Activated CD8-positive, alpha-beta memory T cell treated with anti-CD3 and anti-CD28 coated beads, Interleukin-2, amount 50 U/mL, for 1 hour (primary cell): Measurements from ENCODE around the gene PFN1.
"Not testable (repeated sequence)": the region's sequence is repeated elsewhere in the genome, so short reads cannot be mapped to it uniquely, and the experiment has no call there.

Source experiments
- DNase-seq: peaks from one replicate; pipeline ENCODE4 v3.0.0-alpha.2; 2020; ENCODE audit errors: extremely low read depth

PFN1 gene

GRCh38 chr17:4945176-4945943, 3.0 kb downstream of the PFN1 start:
- DNase-seq = no peak

- DNase-seq = no peak
Observed at GRCh38 chr17:4944554-4945175, 3.7 kb downstream of the PFN1 start.

DNA sequence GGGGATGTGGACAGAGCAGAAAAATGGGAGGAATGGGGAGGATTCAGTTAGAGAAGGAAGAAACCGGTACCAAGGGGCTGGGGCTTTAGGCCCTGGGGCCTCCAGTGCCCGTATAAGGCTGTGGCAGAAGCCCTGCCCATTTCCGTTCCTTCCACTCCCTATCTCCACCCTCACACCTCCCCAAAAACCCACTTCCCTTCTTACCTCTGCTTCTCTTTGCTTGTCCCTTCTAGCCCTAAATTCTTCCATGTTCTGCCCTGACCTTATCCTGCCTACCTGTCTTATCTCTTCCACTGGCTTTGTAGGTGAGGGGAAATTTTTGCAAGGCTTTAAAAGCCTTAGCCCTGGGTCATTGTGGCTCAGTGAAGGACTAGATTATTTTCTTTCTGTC, 4.2 kb downstream of the PFN1 start:
- DNase-seq = no peak

GRCh38 chr17:4942760-4943508, 5.4 kb downstream of the PFN1 start:
- DNase-seq = no peak

DNA sequence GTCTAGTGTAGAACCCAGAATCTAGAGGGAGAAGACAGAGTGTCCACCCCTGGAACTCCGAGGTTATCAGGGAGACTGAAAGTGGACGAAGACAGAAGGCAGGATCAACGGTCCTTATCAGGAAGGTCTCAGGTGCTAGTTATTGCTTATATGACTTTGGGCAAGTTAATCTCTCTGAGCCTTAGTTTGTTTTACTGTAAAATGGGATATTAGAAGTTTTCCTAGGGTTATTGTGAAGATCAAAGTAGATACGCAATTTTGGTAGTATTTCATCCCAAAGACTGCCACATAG, 7.1 kb downstream of the PFN1 start:
- DNase-seq = no peak

DNA sequence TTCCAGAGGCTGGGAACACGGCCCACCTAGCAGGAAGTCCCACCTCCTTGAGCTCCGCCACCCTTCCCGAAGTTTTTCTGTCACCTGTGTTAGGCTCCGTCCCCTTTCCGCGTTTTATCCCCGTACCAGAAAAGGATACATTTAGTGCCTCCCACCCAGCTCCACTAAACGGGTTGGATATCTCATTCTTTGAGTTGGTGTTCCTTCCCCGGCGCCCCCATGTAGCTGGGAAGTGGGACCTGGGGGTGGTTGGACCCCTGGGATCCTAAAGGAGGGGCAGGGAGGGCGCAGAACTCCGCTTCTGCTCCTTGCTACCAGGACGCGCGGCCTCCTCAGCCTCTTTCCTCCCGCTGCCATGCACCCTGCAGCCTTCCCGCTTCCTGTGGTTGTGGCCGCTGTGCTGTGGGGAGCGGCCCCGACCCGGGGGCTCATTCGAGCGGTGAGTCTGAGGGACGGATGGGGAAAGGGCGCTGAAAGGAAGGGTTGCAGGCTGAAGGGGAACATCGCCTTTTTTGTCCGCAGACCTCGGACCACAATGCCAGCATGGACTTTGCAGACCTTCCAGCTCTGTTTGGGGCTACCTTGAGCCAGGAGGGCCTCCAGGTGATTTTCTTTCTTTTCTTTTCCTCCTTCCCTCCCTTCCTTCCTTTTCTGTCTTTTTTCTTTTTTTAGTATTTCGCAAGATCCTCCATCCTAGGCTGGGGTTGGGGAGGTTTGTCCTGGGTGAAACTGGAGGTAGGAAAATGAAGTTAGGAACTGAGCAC, 7.6 kb downstream of the PFN1 start:
- no peak for DNase-seq

DNA sequence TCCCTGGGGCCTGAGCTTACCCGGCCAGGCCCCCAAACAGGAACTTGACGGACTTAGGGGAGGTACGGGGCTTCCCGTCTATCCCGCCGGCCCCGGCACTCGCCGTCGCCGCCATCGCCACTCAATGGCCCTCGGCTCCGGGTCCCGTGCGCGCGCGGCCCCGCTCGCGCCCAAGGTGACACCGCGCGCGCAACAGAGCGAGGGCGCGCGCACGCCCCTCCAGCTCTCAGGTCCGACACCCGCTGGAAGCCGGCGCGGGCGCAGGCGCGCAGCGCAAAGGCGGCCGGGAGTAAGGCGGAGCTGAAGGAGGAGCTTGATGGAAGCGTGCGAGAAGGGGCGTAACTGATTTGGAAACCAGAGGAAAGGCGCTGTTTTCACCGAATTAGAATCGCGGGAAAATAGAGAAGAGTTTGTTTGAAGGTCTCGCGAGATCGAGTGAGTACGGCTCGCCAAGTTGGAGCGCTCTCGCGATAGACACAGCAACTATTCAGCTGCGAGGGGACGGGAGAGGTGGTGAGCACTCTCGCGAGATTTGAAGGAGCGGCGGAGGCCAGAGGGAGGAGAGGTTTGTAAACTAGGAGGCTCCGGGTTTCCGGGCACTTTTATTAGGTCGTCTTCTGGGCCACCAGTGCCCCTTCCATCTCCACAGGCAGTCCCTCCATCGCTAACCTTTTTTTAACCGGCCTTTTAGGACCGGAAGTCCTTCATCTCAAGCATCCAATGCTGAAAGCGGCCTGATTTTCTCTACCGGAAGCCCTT, 8.4 kb downstream of the PFN1 start, which contains the start of the genes RNF167 and SLC25A11:
RNF167 (plus strand) TSS at position 473 of the 759 bp plus-strand sequence. CDS start 642 bp downstream, outside the sequence.
SLC25A11 (minus strand) TSS at position 251 of the 759 bp plus-strand sequence; CDS start at position 115, 136 bp downstream.
- peak; percentile 95 for DNase-seq

DNA sequence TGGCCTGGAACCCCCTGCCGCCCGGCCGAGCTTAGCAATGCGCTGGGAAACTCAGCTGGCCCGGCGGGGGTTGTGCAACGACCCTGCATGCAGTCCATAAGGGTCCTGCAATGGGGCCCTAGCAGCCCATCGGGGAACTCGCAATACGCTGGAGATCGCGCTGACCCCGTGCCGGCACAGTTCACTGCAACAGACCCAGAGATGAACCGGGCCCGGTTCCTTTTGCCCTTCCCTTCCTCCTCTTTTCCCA, 8.9 kb downstream of the PFN1 start:
- DNase-seq = no peak

- DNase-seq = no peak
Observed at GRCh38 chr17:4938688-4939545, 9.4 kb downstream of the PFN1 start.

DNA sequence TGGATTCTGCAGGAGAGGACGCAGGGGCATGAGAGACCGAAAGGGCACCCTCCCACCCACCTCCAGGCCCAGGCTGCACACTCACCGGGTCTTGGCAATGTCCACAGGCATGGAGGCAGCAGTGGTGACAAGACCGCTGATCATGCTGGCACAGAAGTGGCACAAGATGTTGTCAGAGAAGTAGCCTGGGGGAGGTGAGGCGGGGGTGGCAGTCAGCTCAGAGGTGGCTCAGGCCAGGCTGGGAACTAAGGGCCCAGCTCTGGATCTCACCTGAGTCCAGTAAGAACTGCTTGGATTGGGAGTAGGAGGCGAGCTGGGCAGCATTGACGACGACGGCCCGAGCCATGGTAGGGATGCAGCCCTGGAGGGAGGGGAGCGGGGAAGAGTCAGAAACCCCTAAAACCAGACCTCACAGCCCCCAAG, 10.2 kb downstream of the PFN1 start:
- no peak for DNase-seq

DNA sequence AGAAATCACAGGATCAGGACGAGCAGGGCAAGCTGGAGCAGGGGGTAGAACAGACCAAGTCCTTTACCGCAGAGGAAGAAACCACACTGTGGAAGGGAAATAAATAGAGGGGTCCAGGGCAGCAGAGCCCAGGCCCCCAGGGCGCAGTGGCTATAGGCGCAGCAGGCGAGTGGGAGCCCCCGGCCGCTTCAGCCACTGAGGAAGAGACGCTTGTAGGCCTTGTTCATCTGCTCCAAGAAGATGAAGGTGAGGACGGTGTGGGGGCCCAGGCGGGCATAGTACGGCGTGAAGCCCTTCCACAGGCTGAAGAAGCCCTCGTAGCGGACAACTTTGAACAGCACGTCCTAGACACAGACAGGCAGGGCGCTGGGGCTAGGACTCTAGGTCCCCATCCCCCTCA, 10.8 kb downstream of the PFN1 start:
- no peak for DNase-seq

DNA sequence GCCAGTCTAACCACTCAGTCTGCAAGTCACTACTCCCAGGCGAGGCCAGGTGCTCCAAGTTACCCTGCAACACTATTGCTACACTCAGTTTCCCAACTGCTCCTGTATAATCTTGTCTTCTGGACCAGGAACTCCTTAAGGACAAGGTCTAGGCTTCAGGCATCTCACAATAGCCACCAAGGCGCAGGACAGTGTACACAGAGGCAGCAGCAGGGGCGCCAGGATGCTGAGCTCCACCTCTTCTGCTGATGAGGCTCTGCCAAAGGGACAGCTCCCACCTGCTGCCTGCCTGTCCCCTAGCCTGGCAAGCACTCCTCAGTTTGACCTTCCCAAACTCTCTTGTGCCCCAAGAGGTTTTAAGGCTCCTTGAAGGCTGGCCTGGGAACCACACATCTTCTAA, 11.9 kb downstream of the PFN1 start:
- DNase-seq = no peak

DNA sequence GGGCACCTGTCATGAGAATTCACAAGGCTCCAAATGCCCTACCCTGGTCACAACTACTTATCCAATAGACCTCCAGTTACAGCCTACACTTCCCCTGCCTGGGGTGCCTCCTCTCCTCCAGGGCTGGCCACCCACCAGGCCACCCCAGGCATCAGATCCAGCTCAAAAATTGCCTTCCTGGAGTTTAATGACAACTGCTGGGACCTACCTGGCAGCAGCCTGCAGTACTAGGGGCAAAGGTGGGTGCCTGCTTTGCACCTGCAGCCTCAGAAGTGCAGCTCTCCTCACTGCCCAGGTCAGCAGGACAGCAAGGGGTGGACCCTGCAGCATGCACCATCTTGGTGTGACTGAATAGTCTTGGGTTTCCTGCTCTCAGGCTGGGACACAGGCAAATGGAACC, 12.7 kb downstream of the PFN1 start:
- DNase-seq = no peak

DNA sequence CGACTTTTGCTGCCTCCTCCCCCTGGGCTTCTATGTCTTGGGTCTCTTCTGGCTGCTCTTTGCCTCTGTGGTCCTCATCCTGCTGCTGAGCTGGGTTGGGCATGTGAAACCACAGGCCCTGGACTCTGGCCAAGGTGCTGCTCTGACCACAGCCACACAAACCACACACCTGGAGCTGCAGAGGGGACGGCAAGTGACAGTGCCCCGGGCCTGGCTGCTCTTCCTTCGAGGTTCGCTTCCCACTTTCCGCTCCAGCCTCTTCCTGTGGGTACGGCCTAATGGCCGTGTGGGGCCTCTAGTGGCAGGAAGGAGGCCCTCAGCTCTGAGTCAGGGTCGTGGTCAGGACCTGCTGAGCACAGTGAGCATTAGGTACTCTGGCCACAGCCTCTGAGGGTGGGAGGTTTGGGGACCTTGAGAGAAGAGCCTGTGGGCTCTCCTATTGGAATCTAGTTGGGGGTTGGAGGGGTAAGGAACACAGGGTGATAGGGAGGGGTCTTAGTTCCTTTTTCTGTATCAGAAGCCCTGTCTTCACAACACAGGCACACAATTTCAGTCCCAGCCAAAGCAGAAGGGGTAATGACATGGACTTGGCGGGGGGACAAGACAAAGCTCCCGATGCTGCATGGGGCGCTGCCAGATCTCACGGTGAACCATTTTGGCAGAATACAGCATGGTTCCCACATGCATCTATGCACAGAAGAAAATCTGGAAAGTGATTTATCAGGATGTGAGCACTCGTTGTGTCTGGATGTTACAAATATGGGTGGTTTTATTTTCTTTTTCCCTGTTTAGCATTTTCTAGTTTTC, 14.0 kb downstream of the PFN1 start:
- no peak for DNase-seq

GRCh38 chr17:4933646-4934045, 14.7 kb downstream of the PFN1 start:
- DNase-seq = no peak

DNA sequence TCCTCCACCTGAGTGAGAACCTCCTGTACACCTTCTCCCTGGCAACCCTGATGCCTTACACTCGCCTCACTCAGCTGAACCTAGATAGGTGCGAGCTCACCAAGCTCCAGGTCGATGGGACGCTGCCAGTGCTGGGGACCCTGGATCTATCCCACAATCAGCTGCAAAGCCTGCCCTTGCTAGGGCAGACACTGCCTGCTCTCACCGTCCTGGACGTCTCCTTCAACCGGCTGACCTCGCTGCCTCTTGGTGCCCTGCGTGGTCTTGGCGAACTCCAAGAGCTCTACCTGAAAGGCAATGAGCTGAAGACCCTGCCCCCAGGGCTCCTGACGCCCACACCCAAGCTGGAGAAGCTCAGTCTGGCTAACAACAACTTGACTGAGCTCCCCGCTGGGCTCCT, 15.6 kb downstream of the PFN1 start:
- DNase-seq = no peak

- no peak for DNase-seq
Observed at GRCh38 chr17:4931963-4932362, 16.4 kb downstream of the PFN1 start, which contains the start of gene GP1BA. Gene GP1BA (plus strand): TSS chr17:4932277. CDS start chr17:4932605, 328 bp downstream.

- no peak for DNase-seq
Observed at GRCh38 chr17:4928881-4929280, 19.4 kb downstream of the PFN1 start.

DNA sequence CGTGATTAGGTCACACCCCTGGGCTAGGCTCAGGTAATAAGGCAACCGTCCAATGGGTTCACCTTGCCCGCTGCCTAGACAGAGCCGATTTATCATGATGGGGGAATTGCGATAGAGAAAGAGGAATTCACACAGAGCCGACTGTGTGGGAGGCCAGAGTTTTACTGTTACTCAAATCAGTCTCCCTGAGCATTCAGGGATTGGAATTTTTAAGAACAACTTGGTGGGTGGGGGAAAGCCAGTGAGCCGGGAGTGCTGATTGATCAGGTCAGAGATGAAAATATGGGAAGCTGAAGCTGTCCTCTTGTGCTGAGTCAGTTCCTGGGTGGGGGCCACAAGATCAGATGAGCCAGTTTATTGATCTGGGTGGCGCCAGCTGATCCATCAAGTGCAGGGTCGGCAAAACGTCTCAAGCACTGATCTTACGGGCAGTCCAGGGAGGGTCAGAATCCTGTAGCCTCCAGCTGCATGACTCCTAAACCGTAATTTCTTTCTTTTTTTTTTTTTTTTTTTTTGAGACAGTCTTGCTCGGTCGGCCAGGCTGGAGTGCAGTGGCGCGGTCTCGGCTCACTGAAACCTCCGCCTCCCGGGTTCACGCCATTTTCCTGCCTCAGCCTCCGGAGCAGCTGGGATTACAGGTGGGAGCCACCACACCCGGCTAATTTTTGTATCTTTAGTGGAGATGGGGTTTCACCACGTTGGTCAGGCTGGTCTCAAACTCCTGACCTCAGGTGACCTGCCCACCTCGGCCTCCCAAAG, 21.6 kb downstream of the PFN1 start:
- not testable (repeated sequence) for DNase-seq
